ENCODE measurements around the gene CUL3.

The CUL3 gene

GRCh38 chr2:224469374-224469964 lies 115.7 kb downstream of the CUL3 start:
- DNase-seq, result no peak

DNA sequence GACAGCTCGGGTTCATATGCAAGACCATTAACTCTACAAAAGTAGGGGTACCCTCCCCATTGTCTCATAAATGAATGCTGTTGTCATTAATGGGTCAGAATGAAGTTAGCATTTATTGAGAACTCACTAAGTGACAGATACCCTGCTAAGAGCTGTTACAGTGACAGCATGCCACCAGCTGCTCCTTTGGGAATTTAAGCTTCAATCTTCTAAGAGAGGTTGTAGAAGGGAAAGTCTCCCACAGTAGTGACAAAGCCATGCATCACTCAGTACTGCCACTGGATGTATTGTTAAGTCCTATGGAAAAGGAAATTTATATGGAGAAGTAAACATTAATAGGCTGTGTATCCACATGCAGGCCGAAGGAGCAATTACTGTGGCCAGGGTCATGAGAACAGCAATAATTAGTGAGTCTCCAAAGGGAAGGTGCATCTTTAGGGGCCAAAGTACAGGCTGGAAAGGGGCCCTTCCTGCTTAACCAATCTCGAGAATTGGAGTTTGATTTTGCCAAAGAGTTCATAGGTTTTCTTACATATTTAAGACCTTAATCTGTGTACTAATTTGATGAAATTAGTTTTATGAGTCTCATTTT lies 118.8 kb downstream of the CUL3 start:
- DNase-seq, result no peak

DNA sequence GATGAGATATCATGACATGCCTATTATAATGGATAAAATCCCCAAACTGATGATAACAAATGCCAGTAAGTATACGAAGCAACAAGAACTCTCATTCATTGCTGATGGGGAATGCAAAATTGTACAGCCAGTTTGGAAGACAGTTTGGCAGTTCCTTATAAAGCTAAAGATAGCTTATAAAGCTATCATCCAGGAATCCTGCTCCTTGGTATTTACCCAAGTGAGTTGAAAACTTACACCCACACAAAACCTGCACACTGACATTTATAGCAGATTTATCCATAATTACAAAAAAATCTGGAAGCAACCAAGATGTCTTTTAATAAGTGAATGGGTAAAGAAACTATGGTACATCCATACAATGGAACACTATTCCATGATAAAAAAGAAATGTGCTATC lies 123.8 kb downstream of the CUL3 start:
- no peak for DNase-seq

DNA sequence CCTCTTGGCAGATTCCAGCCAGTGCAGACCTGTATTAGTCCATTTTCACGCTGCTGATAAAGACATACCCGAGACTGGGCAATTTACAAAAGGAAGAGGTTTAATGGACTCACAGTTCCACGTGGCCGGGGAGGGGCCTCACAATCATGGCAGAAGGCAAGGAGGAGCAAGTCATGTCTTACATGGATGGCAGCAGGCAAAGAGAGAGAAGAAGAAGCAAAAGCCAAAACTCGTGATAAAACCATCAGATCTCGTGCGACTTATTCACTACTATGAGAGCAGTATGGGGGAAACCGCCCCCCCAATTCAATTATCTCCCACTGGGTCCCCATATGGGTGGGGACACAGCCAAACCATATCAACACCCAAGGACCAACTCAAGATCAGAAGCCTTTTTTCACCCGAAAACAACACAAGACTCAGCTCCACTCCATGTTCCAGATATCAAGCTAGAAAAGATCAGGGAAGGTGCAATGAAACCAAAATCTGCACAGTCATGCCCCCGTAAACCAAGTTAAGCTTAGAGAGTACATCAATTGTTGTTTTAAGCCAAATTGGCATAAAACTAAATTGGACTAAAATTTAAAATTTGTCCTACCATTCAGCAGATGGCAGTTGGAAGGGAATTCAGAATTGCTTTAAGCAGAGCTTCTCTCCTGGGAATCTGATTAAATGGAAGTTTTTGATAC lies 127.6 kb downstream of the CUL3 start:
- no peak for DNase-seq

DNA sequence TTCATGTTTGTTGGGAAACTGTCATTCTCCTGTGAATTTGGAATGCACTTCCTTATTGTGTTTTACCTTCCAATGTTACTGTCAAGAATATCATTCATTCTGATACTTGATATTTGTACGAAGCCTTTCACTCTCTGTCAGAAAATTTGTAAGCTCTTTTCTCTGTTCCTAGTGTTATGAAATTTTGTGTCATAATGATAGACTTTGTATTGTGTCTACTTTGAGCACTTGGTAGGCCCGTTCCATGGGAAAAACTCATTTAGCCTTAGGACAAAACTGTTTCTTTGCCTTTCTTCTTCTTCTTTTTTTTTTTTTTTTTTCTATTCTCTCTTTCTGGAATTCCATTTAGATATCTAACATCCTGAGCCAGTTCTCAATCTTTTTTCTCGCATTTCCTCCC lies 131.3 kb downstream of the CUL3 start:
- DNase-seq, result no peak

DNA sequence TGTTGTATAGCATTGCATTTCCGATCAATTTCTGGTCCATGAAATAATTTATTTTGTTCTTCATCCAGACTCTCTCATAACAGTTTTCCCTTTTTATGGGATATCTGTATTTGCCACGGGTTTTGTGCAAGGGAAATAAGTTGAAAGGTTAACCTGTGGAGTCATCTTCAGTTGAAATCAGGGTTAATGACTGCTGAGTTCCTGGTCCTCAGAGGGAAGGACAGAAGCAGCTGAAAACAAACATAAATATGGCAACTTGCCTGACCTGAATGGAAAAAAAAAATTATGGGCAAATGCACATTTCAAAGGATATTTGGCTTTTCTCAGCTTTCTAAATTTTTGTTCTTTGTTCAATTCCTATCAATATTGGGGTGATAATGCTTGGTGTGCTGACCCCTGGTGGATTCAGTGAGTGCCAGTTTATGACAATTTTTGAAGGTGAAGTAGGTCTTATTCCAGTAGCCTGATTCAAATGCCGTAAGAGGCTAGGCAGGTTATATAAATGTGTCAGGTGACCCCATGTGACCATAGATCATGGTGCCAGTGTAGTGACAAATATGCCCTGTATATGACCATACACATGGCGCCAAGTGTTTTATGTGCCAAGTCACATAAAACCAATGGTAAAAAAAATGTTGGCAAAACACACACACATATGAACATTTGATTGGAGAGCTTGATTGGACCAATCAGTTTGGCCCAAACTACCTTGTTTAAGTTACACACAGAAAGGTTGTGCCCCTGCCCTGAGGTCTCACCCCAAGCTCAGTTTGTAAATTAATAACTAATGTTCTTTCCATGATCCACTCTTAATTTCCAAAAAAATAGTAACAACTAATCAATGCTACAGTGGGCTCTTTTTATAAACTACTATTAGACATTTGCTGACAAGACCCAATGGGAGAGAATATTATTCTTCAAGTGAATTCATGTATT lies 135.7 kb downstream of the CUL3 start:
- peak; percentile 8 for DNase-seq

DNA sequence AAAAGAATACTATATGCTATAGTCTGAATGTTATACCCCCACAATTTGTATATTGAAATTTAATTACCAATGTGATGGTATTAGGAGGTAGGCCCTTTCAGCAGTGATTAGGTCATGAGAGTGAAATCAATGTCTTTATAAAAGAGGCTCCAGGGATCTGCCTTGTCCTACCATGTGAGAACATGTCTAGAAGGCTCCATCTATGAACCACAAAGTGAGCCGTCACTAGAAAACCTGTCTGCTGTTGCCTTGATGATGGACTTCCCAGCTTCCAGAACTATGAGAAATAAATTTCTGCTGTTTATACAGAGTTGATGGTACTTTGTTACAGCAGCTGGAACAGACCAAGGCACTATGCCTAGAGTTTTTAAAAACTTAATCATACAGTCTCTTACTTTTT lies 136.9 kb downstream of the CUL3 start:
- no peak for DNase-seq

- DNase-seq, result no peak
Measured at GRCh38 chr2:224444783-224445182, 140.4 kb downstream of the CUL3 start.

DNA sequence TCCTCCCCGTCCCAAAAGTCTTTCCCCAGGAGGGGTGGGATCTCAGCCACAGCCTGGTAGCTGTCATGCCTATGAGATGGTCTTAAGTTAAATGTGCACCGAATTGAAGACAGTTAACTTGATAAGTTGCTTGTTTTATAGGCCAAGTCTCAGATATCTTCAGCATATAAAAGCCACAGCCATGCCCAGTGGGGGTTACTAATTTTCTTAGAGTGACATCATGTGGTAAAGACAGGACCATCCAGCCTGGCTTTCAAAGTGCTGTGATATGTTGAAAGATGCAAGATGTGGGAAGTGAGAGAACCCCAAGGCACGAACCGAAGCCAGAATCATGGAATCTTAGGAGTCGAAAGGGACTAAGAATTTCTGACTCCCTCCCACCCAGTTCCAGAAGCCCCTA lies 141.1 kb downstream of the CUL3 start:
- peak; percentile 38 for DNase-seq

DNA sequence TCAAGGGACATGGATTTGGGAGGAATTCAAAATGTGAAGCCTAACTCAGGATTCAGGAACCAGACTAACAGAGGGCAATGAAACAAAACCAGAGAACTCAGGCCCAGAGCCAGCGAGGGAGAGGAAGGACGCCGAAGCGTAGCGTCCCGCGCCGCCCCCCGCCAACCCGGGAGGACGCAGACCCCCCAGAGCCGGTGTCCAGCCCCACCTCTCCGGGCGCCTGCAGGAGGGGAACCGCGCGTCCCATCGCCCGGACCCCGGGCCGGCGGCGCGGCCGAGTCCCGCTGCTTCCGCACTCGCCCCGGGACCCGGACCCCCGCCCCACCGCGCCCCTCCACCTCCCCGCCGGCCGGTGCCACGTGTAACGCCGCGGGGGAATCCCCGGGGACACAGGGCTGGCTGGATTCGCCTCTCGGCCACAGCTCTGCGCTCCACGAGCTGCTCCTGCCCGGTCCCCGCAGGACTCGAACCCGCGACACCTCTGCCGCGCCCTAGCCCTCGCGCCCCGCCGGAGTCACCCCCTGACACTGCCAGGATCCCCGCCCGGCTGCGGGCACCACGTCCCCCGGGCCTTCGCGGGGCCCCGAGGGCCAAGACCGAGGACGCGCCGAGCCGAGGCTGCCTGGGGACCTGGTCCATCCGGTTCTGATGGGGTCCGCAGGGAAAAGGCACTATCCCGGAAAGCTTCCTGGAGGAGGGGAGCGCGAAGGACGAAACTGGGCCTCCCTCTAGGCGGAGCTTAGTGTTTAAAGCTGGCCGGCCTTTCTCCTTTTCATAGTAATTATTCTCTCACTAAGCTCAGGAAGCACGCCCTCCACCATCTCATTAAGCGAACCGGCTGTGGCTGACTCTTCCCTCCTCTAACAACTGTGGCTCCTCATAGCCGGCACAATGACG lies 142.8 kb downstream of the CUL3 start:
- peak; percentile 20 for DNase-seq

DNA sequence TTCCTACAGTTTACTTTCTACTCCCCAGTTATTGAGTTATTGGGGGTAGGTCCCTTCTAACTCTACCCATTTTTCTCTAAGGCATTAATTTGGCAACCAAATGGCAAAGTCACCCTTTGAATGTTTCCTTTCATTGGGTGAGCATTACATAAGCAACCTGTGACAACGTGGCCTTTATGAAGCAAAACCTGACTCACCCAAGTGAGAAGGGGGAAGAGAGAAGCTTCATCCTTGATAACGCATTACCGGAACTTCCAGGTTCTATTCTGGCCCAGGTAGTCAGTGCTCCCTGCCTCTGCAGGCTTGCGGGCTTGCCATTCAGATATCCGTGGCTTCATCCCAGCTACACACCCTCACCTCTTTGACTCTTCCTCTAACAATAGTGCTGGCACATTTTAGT lies 144.2 kb downstream of the CUL3 start:
- no peak for DNase-seq

- DNase-seq, result no peak
Measured at GRCh38 chr2:224438726-224439125, 146.4 kb downstream of the CUL3 start.

DNA sequence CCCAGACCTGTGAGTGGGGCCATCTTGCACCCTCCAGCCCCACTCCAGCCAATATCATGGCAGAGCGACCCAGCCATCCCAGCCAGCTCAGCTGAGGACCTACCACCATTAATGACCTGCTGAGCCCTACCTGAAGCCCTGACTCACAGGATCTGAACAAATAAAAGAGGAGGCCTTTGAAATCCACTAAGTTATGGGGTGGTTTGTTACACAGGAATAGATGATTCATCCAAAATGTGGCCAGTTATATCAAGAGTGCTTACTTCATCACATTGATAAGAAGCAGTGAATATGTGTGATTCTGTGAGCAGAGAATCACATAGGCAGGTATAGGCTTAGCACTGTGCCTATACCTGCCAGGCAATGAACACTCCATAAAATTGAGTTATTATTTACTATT lies 148.5 kb downstream of the CUL3 start:
- DNase-seq, result no peak

- no peak for DNase-seq
Measured at GRCh38 chr2:224434618-224435017, 150.5 kb downstream of the CUL3 start.

GRCh38 chr2:224433442-224433841 lies 151.7 kb downstream of the CUL3 start:
- DNase-seq, result no peak

GRCh38 chr2:224432003-224432579 lies 153.1 kb downstream of the CUL3 start:
- DNase-seq, result no peak

- no peak for DNase-seq
Measured at GRCh38 chr2:224429441-224429810, 155.7 kb downstream of the CUL3 start.

GRCh38 chr2:224428787-224429440 lies 156.2 kb downstream of the CUL3 start:
- no peak for DNase-seq

- no peak for DNase-seq
Measured at GRCh38 chr2:224427471-224427870, 157.7 kb downstream of the CUL3 start.

DNA sequence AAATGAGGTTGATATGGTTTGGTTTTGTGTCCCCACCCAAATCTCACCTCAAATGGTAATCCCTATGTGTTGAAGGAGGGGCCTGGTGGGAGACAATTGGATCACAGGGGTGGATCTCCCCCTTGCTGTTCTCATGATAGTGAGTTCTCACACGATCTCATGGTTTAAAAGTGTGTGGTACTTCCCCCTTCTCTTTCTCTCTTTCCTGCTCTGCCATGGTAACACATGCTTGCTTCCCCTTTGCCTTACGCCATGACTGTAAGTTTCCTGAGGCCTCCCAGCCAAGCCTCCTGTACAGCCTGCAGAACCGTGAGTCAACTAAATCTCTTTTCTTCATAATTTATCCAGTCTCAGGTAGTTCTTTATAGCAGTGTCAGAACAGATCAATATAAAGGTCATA lies 158.5 kb downstream of the CUL3 start:
- no peak for DNase-seq

DNA sequence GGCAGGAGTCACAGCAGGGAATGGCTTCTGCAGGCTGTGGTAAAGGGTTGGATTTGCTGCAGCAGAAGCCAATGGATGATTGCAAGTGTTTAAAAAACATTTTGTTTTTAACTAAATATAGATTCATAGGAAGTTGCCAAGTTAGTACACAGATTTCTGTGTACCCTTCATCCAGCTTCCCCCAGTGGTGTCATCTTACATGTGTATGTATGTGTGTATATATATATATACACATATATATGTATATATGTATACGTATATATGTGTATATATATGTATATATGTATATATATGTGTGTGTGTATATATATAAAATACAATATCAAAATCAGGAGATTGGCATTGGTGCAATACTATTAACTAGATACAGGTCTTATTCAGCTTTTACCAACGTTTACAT lies 164.1 kb downstream of the CUL3 start:
- no peak for DNase-seq
